ENCODE data around the gene MALT1.
A peak's percentile ranks its signal among the peaks of the same experiment; 100 is the strongest.

Gene MALT1, protein sequence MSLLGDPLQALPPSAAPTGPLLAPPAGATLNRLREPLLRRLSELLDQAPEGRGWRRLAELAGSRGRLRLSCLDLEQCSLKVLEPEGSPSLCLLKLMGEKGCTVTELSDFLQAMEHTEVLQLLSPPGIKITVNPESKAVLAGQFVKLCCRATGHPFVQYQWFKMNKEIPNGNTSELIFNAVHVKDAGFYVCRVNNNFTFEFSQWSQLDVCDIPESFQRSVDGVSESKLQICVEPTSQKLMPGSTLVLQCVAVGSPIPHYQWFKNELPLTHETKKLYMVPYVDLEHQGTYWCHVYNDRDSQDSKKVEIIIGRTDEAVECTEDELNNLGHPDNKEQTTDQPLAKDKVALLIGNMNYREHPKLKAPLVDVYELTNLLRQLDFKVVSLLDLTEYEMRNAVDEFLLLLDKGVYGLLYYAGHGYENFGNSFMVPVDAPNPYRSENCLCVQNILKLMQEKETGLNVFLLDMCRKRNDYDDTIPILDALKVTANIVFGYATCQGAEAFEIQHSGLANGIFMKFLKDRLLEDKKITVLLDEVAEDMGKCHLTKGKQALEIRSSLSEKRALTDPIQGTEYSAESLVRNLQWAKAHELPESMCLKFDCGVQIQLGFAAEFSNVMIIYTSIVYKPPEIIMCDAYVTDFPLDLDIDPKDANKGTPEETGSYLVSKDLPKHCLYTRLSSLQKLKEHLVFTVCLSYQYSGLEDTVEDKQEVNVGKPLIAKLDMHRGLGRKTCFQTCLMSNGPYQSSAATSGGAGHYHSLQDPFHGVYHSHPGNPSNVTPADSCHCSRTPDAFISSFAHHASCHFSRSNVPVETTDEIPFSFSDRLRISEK

DNA sequence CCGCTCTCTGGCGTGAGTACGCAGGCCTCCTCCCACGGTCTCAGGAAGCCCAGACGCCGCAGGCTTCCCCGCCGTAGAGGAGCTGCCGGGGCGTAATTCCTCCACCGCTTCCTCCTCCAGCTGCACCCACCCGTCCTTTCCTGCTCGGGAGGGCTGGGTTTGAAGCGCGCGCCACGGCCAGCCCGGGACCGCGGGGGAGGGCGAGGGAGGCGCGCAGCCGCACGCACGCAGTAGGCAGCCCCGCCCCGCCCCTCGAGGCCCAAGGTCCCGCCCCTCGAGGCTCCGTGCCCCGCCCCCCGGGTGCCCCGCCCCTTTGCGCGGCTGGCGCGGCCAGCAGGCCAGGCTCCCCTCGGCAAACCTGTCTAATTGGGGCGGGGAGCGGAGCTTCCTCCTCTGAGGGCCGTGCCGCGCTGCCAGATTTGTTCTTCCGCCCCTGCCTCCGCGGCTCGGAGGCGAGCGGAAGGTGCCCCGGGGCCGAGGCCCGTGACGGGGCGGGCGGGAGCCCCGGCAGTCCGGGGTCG, at the start of gene MALT1:
MALT1 (plus strand) TSS at position 355 of the 521 bp plus-strand sequence. CDS start 179 bp downstream, outside the sequence.
- TF ChIP-seq, protein P1, sequence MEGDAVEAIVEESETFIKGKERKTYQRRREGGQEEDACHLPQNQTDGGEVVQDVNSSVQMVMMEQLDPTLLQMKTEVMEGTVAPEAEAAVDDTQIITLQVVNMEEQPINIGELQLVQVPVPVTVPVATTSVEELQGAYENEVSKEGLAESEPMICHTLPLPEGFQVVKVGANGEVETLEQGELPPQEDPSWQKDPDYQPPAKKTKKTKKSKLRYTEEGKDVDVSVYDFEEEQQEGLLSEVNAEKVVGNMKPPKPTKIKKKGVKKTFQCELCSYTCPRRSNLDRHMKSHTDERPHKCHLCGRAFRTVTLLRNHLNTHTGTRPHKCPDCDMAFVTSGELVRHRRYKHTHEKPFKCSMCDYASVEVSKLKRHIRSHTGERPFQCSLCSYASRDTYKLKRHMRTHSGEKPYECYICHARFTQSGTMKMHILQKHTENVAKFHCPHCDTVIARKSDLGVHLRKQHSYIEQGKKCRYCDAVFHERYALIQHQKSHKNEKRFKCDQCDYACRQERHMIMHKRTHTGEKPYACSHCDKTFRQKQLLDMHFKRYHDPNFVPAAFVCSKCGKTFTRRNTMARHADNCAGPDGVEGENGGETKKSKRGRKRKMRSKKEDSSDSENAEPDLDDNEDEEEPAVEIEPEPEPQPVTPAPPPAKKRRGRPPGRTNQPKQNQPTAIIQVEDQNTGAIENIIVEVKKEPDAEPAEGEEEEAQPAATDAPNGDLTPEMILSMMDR (conservative IDR thresholded peaks at IDR 0.05): no peak
- H3K27ac ChIP-seq: peak within 1 kb of the TSS; percentile 94

DNA sequence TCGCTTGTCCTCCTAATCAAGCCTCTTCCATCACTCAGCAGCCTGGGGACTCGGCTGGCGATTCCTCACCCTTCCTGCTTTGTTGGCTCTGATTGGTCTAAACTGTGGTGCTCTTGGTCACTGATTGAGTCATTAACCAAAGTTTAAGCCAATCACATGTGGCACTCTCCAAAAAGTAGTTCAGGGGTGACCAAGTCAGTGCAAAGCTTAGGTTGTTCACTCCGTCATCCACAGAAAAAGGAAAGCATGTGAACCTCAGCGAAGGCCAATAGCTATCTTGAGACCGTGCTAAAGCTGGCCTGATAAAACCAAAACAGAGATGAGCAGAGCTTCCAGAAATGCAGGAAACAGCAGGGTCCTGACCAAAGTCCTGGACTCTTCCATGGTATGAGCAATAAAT, 47.3 kb upstream of the MALT1 start:
- no peak overlapping the region for H3K27ac ChIP-seq
- TF ChIP-seq, protein P1 (conservative IDR thresholded peaks at IDR 0.05): no peak

DNA sequence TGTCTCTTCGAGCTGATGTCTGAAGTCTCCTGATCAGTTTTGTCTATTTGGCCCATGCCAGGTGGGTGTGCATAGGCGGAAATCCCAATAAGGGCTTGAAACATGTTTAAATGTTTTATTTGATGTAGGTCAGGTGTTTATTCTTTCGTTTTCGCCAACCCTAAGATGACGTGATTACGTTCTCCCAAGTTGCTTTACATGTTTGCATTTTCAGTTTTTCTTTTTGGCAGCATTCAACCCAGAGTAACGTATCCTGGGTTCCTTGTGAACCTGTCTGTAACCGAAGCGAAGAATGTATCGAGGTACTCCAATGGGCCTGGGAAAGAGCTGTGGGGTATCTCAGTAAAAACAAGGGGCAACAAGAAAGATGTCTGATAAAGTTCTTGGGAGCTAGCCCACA, 45.4 kb upstream of the MALT1 start:
- TF ChIP-seq, protein P1 (conservative IDR thresholded peaks at IDR 0.05): no peak
- H3K27ac ChIP-seq: no peak overlapping the region

DNA sequence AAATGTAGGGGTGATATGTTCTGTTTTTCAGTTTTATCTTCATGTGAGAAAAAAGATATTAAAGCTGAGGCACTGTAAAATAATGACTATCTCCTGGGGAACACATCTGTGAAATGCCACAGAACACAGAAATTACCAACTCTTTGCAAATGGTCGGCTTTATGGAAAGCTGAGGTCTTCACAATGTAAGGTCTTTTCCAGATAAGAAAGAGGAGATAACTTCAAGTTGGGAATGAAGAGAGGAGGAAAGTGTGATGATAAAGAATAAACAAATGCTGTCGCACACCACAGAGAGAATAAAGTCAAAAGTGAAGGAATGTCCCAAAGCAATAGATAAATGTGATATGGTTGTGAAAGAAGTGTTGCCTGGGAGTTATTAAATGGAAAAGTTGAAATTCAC, 41.2 kb upstream of the MALT1 start:
- no peak overlapping the region for H3K27ac ChIP-seq
- TF ChIP-seq, protein P1 (conservative IDR thresholded peaks at IDR 0.05): no peak

DNA sequence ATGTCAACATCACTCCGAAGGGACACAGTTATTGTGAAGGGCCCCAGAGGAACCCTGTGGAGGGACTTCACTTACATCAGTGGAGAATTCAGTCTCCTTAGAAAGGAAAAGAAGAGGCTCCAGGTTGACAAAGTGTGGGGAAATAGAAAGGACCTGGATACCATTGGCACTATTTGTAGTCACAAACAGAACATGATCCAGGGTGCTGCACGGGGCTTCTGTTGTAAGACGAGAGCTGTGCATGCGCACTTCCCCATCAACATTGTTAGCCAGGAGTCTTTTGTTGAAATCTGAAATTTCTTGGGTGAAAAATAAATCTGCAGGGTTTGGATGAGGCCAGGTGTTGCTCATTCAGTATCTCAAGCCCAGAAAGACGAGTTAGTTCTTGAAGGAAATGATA, 40.0 kb upstream of the MALT1 start:
- no peak overlapping the region for H3K27ac ChIP-seq

DNA sequence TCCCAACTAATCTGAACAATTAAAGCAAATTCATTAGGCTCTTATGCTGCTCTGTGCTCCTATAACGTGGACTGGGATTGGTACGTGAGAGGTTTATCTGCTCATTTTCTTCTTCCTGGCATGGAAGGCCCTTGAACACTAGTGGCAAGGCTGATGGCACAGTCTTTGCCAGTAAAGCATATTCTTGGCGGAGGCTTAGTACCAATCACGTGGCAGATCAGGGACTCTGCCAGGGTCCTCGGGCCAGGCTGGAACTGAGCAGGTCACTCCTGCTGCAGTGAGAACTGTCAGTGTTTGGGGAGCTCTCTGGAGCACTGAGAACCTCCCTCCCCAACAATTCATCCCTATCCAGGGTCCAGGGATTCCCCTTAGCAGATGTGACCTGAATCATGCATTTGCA, 38.7 kb upstream of the MALT1 start:
- TF ChIP-seq, protein P1 (conservative IDR thresholded peaks at IDR 0.05): no peak
- H3K27ac ChIP-seq: no peak overlapping the region

More for the DNA sequence above, 40.0 kb upstream of the MALT1 start:
- TF ChIP-seq, protein P1 (conservative IDR thresholded peaks at IDR 0.05): no peak

DNA sequence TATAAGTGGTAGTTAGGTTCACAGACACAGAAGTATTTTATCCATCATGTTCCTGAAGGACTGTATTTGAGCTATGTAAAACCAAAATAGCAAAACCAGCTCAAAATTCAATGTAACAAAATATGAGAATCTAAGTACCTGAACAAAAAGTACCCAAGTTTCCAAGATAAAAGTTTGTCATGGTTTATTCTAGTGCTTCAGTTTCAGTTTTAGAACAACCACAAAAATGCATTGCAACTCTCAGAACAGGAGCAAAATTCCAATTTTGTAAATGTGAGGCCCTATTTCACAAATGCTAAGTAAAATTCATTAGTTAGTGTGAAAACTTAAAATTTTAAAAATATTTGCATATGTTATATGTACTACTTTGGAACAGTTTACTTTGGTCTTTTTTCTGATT, 37.4 kb upstream of the MALT1 start:
- H3K27ac ChIP-seq: no peak overlapping the region
- TF ChIP-seq, protein P1 (conservative IDR thresholded peaks at IDR 0.05): no peak

Data from VCaP (cell line).